ENCODE measurements around the gene THTPA.

THTPA gene

DNA sequence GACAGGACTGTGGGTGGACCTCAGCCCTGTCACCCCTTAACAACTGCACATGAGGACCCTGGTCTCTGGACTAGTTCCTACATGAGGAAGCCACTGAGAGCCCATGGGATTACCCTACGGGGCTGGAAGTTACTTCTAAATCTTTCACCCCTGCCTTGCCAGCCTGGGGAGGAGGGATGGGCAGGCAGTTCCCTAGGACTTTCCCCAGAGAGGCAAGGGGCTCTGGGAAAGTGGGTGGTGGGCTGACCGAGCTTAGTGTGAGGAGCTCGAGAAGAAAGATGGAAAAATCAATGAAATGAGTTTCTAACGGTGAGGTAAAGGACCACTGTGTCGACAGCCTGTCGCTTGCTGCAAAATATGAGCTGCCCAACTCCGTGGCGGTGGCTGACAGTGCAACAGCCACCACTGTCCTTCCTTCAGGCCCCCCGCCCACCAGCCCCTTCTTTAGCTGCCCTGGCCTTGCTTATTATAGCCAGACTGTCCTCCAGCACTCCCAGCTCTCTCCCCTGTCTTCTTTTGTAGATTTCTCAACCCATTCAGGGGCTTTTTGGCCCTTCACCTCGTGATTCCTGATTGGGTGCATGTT is 9.5 kb upstream of the THTPA start:
- Histone ChIP-seq H3K27me3 (no peaks in the 10 kb centered on the region), H3K4me1 (peaks cover 37 to 51% (median 42%) of the 10 kb centered on the region in 10 experiments), H3K4me3 (no peak overlapping the region), H3K4me2 (peak overlapping the region in 5 of 11 experiments; percentile 9 to 62 (median 26); a peak in 4 of 22 replicates), H4K20me1 (no peaks in the 10 kb centered on the region), H3K9me3 (replicated peaks in 1 of 11) (no peaks in the 10 kb centered on the region), H3K9ac (no peak overlapping the region), H3K36me3 (peaks cover 0 to 9% (median 0%) of the 10 kb centered on the region in 11 experiments; a peak in 3 of 22 replicates), H3K27ac (no peak overlapping the region)
- TF ChIP-seq Cebpa-rat (IDR thresholded peaks at IDR 0.05), result no peak

- H3K4me3 ChIP-seq, result no peak overlapping the region
- peaks cover 0 to 9% (median 0%) of the 10 kb centered on the region in 11 experiments; a peak in 3 of 22 replicates for H3K36me3 ChIP-seq
- no peak for TF ChIP-seq Cebpa-rat (IDR thresholded peaks at IDR 0.05)
- H3K9me3 ChIP-seq (replicated peaks in 1 of 11), result no peaks in the 10 kb centered on the region
- no peaks in the 10 kb centered on the region for H3K27me3 ChIP-seq
- H3K9ac ChIP-seq, result no peak overlapping the region; a peak in 1 of 22 replicates
- peaks cover 38 to 57% (median 45%) of the 10 kb centered on the region in 10 experiments for H3K4me1 ChIP-seq
- H3K27ac ChIP-seq, result no peak overlapping the region
- no peaks in the 10 kb centered on the region for H4K20me1 ChIP-seq
- peak overlapping the region in 7 of 11 experiments; percentile 7 to 44 (median 29); a peak in 11 of 22 replicates for H3K4me2 ChIP-seq
These were observed 8.1 kb upstream of the THTPA start for GRCh38 chr14:23547924-23548323.

GRCh38 chr14:23548351-23549318 is 7.4 kb upstream of the THTPA start:
- no peak for TF ChIP-seq Cebpa-rat (IDR thresholded peaks at IDR 0.05)
- Histone ChIP-seq H3K27ac (no peak overlapping the region), H4K20me1 (no peaks in the 10 kb centered on the region), H3K9ac (no peak overlapping the region), H3K4me2 (peak overlapping the region in 7 of 11 experiments; percentile 7 to 44 (median 29); a peak in 11 of 22 replicates), H3K27me3 (no peaks in the 10 kb centered on the region), H3K36me3 (peaks cover 0 to 5% (median 0%) of the 10 kb centered on the region in 11 experiments; a peak in 2 of 22 replicates), H3K9me3 (replicated peaks in 1 of 11) (no peaks in the 10 kb centered on the region), H3K4me3 (no peak overlapping the region), H3K4me1 (peaks cover 38 to 57% (median 45%) of the 10 kb centered on the region in 10 experiments)

DNA sequence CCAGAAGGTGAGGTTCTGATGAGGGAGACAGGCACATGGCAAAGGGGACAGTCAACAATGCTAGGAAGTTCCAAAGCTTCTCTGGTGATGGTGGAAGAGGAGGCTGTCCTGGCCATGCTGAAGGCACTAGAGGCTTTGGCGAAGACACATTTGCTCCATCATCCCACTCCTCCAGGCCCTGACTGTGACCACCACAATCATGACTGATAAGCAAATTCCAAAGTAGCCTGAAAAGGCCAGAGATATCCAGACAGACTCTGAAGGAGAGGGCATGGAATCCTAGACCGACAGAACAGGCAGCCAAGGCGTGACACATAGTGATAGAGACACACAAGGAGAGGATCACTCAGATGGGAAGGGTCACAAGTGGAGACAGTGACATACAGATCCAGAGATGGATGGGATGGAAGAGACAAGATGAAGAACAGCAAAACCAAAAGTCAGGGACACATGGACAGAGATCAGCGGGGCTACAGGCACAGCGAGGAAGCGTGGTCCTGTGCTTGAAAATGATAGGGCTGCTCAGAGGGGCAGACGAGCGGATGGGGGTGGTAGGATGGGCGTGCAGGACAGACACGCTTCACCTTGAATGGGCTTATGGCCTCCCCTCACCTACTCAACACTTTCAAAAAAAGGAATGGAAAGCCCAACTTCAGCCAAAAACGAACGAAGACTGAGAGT is 5.8 kb upstream of the THTPA start:
- Histone ChIP-seq H4K20me1 (no peaks in the 10 kb centered on the region), H3K9me3 (replicated peaks in 1 of 11) (no peaks in the 10 kb centered on the region), H3K4me3 (peak overlapping the region; percentile 70 to 81 (median 76)), H3K27me3 (no peaks in the 10 kb centered on the region), H3K4me1 (peaks cover 34 to 49% (median 41%) of the 10 kb centered on the region in 10 experiments), H3K36me3 (no peaks in the 10 kb centered on the region), H3K9ac (peak overlapping the region in 8 of 11 experiments; percentile 67 to 81 (median 76); a peak in 12 of 22 replicates), H3K27ac (no peak overlapping the region; a peak in 1 of 22 replicates), H3K4me2 (peak overlapping the region; percentile 85 to 97 (median 91))
- no peak for TF ChIP-seq Cebpa-rat (IDR thresholded peaks at IDR 0.05)

DNA sequence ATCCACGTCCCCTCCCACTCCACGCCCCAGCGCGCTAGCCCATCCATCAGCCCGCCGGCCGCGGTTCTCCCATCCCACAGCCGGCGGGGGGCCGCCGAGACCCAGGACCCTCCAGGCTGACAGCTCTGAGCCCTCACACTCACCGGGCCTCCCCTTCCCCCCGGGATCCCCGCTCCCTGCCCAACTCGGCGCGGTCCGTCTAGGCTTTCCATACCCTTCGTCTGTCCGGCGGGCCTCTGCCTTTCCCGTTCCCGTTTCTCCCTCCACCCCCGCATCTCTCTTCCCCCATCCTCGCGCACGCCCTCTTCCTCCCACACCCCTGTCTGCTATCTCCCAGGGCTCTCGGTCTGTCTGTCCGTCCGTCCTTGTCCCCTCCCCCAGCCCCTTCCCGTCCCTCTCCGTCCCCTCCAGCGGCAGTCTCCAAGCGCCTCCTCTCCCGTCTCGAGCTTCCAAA is 5.2 kb upstream of the THTPA start:
- Histone ChIP-seq H3K4me2 (peak overlapping the region; percentile 85 to 97 (median 91)), H3K9ac (peak overlapping the region; percentile 66 to 81 (median 75)), H3K27ac (peak overlapping the region; percentile 4 to 71 (median 61); a peak in 15 of 22 replicates), H4K20me1 (no peaks in the 10 kb centered on the region), H3K36me3 (no peaks in the 10 kb centered on the region), H3K4me3 (peak overlapping the region; percentile 70 to 81 (median 76)), H3K27me3 (no peaks in the 10 kb centered on the region), H3K4me1 (peaks cover 33 to 44% (median 37%) of the 10 kb centered on the region in 10 experiments), H3K9me3 (replicated peaks in 1 of 11) (no peaks in the 10 kb centered on the region)
- TF ChIP-seq Cebpa-rat (IDR thresholded peaks at IDR 0.05), result no peak

- Histone ChIP-seq H4K20me1 (no peaks in the 10 kb centered on the region), H3K9me3 (replicated peaks in 1 of 11) (no peaks in the 10 kb centered on the region), H3K27me3 (no peaks in the 10 kb centered on the region), H3K4me2 (peak within 1 kb of the TSS; percentile 85 to 97 (median 91)), H3K36me3 (no peaks in the 10 kb centered on the region), H3K9ac (peak within 1 kb of the TSS; percentile 66 to 81 (median 75)), H3K4me3 (peak within 1 kb of the TSS; percentile 70 to 81 (median 76)), H3K4me1 (peaks cover 31 to 40% (median 34%) of the 10 kb centered on the region in 10 experiments), H3K27ac (peak within 1 kb of the TSS; percentile 45 to 71 (median 62); a peak in 19 of 22 replicates)
- no peak for TF ChIP-seq Cebpa-rat (IDR thresholded peaks at IDR 0.05)
These were observed 4.6 kb upstream of the THTPA start, which contains the start of gene ZFHX2 for GRCh38 chr14:23551266-23552028. Gene ZFHX2, minus strand, starts transcription at chr14:23551765. Its CDS starts 16,440 bp downstream, at chr14:23535325.

GRCh38 chr14:23555533-23555881 is 564 bp upstream of the THTPA start:
- Histone ChIP-seq H3K9ac (peak overlapping the region; percentile 89 to 97 (median 93)), H3K4me1 (peaks cover 29 to 46% (median 37%) of the 10 kb centered on the region in 10 experiments), H3K27ac (peak overlapping the region; percentile 88 to 96 (median 93); a peak in 17 of 22 replicates), H4K20me1 (peaks cover 0 to 27% (median 6%) of the 10 kb centered on the region in 11 experiments; a peak in 10 of 22 replicates), H3K4me2 (peak overlapping the region; percentile 85 to 99 (median 97)), H3K4me3 (peak overlapping the region; percentile 71 to 87 (median 82)), H3K36me3 (peaks cover 20 to 30% (median 26%) of the 10 kb centered on the region in 11 experiments), H3K9me3 (replicated peaks in 1 of 11) (no peaks in the 10 kb centered on the region), H3K27me3 (no peaks in the 10 kb centered on the region)
- no peak for TF ChIP-seq Cebpa-rat (IDR thresholded peaks at IDR 0.05)
